ENCODE data around the gene WDR76. TPM values are rescaled to one million over a fixed set of nuclear protein-coding genes. Genes with fewer than 3 reads are reported as not detected.

The WDR76 gene
- total RNA-seq, 1 experiment from 2014 or later, result 11.5 TPM

DNA sequence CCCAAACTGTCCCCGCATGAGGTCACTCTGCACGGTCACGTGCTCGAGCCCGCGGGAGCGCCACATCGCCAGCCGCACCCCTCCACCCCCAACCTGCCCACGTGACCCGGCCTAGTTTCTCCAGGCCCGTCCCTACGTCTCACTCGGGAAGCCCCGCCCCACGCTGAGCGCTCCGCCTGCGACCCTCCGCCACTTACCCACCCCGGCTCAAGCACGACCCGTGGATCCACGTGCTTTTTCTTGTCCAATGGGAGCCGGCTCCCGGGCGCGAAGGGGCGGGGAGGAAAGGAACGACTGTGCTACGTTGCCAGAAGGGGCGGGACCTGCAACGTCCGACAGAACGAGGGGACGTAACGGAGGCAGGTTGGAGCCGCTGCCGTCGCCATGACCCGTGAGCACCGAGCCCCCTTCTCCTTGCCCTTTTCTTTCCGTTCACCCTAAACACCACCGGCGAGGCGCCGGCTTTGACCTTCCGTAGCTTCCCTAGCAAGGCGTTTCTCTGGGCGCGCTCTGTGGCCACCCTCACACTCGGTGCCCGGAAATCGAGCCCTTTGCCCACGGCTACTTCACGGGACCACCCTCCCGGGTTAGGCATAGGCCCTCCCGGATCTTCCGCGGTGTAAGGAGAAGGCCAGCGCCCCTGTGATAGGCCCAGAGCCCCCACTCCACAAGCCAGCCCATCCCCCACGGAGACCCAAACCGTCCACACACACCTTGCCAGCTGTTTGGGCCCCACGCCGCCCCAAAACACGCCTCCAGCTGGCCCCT, 34.6 kb upstream of the WDR76 start, which contains the start of gene SERF2:
Gene SERF2, plus strand, starts transcription at position 328 of the 768 bp plus-strand sequence. Its CDS starts 57 bp downstream, at position 385.
- H3K9me3 Mint-ChIP-seq (ENCODE audit: low read depth, unreplicated experiment), result no peaks in the 10 kb centered on the region
- CTCF ChIA-PET, result interaction anchor here (0.6 kb wide), 1 partner anchor 121 kb away, joined by 5 read pairs; no protein-coding TSS in a partner anchor
- DNase-seq, result peak; percentile 97
- H3K27me3 Mint-ChIP-seq (ENCODE audit: unreplicated experiment), result no peaks in the 10 kb centered on the region
- H3K4me3 Mint-ChIP-seq (ENCODE audit: low read depth, unreplicated experiment), result peak within 1 kb of the TSS; percentile 86
- intact Hi-C loops (cut with micrococcal nuclease; ENCODE audit: unreplicated experiment), result no loop called here
- H3K36me3 Mint-ChIP-seq (ENCODE audit: insufficient read depth, unreplicated experiment), result peaks cover 40% of the 10 kb centered on the region
- BruUV-seq (replicated peaks), result TSS peak; percentile 61
- TF ChIP-seq, protein P1, sequence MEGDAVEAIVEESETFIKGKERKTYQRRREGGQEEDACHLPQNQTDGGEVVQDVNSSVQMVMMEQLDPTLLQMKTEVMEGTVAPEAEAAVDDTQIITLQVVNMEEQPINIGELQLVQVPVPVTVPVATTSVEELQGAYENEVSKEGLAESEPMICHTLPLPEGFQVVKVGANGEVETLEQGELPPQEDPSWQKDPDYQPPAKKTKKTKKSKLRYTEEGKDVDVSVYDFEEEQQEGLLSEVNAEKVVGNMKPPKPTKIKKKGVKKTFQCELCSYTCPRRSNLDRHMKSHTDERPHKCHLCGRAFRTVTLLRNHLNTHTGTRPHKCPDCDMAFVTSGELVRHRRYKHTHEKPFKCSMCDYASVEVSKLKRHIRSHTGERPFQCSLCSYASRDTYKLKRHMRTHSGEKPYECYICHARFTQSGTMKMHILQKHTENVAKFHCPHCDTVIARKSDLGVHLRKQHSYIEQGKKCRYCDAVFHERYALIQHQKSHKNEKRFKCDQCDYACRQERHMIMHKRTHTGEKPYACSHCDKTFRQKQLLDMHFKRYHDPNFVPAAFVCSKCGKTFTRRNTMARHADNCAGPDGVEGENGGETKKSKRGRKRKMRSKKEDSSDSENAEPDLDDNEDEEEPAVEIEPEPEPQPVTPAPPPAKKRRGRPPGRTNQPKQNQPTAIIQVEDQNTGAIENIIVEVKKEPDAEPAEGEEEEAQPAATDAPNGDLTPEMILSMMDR (IDR thresholded peaks at IDR 0.05; ENCODE audit: unreplicated experiment), result no peak
- peaks cover 25% of the 10 kb centered on the region for H3K4me1 Mint-ChIP-seq (ENCODE audit: low read depth, unreplicated experiment)
- H3K27ac Mint-ChIP-seq (ENCODE audit: unreplicated experiment), result peak within 1 kb of the TSS; percentile 91

DNA sequence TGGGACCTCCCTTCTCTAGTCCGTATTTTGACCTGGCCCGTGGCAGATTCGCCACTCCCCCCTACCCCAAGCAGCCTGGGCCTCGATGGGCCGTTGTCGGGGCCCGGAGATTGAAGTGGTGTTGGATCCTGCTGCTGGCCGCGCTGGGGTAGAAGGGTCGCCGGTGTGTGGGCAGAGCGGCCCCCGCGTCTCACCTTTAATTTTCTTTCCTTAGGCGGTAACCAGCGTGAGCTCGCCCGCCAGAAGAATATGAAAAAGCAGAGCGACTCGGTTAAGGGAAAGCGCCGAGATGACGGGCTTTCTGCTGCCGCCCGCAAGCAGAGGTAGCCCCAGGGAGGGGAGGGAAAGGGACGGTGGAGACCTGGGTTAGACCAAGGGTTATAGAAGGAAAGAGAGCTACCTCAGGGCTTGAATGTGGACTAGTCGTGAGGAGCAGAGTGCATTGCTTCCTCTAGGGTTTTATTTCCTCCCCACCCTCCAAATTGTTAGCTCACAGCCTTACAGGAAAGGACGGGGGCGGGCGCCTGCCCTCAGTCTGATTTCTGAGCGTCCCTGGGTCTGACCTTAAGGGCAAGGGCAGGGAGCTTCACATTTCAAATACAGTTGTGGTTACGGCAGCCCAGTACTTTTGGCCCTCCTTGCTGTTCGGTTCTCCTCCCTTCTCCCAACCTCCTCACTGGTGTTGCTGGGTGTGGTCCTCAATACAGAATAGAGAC, 33.9 kb upstream of the WDR76 start:
- no peak for DNase-seq
- no TSS peak for BruUV-seq (replicated peaks)
- no peaks in the 10 kb centered on the region for H3K9me3 Mint-ChIP-seq (ENCODE audit: low read depth, unreplicated experiment)
- intact Hi-C loops (cut with micrococcal nuclease; ENCODE audit: unreplicated experiment), result no loop called here
- peaks cover 28% of the 10 kb centered on the region for H3K4me1 Mint-ChIP-seq (ENCODE audit: low read depth, unreplicated experiment)
- H3K27me3 Mint-ChIP-seq (ENCODE audit: unreplicated experiment), result no peaks in the 10 kb centered on the region
- H3K36me3 Mint-ChIP-seq (ENCODE audit: insufficient read depth, unreplicated experiment), result peaks cover 40% of the 10 kb centered on the region
- H3K4me3 Mint-ChIP-seq (ENCODE audit: low read depth, unreplicated experiment), result peak overlapping the region; percentile 86
- TF ChIP-seq, protein P1 (IDR thresholded peaks at IDR 0.05; ENCODE audit: unreplicated experiment), result no peak
- peak overlapping the region; percentile 91 for H3K27ac Mint-ChIP-seq (ENCODE audit: unreplicated experiment)
- CTCF ChIA-PET, result no interaction called here

DNA sequence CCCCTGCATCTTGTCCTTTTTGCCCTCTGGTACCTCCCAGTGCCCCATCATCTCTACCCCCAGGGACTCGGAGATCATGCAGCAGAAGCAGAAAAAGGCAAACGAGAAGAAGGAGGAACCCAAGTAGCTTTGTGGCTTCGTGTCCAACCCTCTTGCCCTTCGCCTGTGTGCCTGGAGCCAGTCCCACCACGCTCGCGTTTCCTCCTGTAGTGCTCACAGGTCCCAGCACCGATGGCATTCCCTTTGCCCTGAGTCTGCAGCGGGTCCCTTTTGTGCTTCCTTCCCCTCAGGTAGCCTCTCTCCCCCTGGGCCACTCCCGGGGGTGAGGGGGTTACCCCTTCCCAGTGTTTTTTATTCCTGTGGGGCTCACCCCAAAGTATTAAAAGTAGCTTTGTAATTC, 33.2 kb upstream of the WDR76 start:
- no peak for DNase-seq
- CTCF ChIA-PET, result no interaction called here
- Mint-ChIP-seq H3K36me3 (ENCODE audit: insufficient read depth, unreplicated experiment) (peaks cover 40% of the 10 kb centered on the region), H3K27ac (ENCODE audit: unreplicated experiment) (peak overlapping the region; percentile 91), H3K9me3 (ENCODE audit: low read depth, unreplicated experiment) (no peaks in the 10 kb centered on the region), H3K4me3 (ENCODE audit: low read depth, unreplicated experiment) (peak overlapping the region; percentile 86), H3K27me3 (ENCODE audit: unreplicated experiment) (no peaks in the 10 kb centered on the region), H3K4me1 (ENCODE audit: low read depth, unreplicated experiment) (peaks cover 35% of the 10 kb centered on the region)
- TF ChIP-seq, protein P1 (IDR thresholded peaks at IDR 0.05; ENCODE audit: unreplicated experiment), result no peak
- BruUV-seq (replicated peaks), result no TSS peak
- intact Hi-C loops (cut with micrococcal nuclease; ENCODE audit: unreplicated experiment), result no loop called here

DNA sequence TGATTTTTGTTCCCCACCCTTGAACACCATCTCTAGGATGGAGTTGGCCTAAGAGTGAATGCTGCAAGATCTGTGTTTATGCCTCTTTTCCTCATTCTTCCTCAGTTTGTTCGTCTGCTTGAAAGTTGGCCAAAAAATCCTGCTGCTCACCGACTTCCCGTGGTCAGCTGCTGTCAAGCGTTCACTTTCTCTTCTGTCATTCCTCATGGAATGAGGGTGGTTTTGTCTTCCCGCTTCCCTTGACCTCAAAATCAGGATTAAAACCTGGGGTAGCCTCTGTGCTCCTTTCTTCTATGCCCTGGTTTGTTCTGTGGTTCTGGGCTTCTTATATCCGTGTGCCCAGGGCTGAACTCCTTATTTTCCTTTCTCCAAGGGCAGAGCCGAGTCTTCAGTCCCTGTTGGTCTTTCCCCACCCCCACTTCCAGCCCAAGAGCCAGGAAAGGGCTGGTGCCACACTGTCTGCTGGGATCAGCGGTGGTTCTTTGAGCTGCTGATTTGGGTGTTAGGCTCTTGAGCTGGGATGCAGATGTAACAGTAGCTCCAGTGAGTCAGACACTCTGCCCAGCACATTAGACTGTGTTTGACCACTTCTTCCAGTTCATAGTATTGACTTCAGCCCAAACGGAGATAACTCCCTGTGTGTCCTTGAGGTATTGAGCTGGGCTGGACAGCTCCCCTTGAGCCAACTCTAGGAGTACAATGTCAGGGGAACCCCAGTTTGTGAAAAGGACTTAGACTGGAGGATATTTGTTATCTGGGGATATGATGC, 32.3 kb upstream of the WDR76 start:
- CTCF ChIA-PET, result no interaction called here
- Mint-ChIP-seq H3K36me3 (ENCODE audit: insufficient read depth, unreplicated experiment) (peaks cover 46% of the 10 kb centered on the region), H3K4me3 (ENCODE audit: low read depth, unreplicated experiment) (no peak overlapping the region), H3K27ac (ENCODE audit: unreplicated experiment) (no peak overlapping the region), H3K9me3 (ENCODE audit: low read depth, unreplicated experiment) (no peaks in the 10 kb centered on the region), H3K4me1 (ENCODE audit: low read depth, unreplicated experiment) (peaks cover 42% of the 10 kb centered on the region), H3K27me3 (ENCODE audit: unreplicated experiment) (no peaks in the 10 kb centered on the region)
- TF ChIP-seq, protein P1 (IDR thresholded peaks at IDR 0.05; ENCODE audit: unreplicated experiment), result no peak
- no TSS peak for BruUV-seq (replicated peaks)
- intact Hi-C loops (cut with micrococcal nuclease; ENCODE audit: unreplicated experiment), result no loop called here
- DNase-seq, result no peak

All from Calu3 (cell line).